ENCODE results near the gene PBX2. TPM values are rescaled to one million over a fixed set of nuclear protein-coding genes. Genes with fewer than 3 reads are reported as not detected.

Gene PBX2
- total RNA-seq, 1 donor, result 35.4 TPM

- DNase-seq (ENCODE audit: low read depth), result no peak
- H3K4me3 ChIP-seq (ENCODE audit: low read depth, low read length), result no peak overlapping the region
- no peak for TF ChIP-seq CTCF (IDR thresholded peaks at IDR 0.05; ENCODE audit: insufficient read depth, low read depth, low read length)
These were observed 13.6 kb upstream of the PBX2 start for GRCh38 chr6:32203426-32204267.

DNA sequence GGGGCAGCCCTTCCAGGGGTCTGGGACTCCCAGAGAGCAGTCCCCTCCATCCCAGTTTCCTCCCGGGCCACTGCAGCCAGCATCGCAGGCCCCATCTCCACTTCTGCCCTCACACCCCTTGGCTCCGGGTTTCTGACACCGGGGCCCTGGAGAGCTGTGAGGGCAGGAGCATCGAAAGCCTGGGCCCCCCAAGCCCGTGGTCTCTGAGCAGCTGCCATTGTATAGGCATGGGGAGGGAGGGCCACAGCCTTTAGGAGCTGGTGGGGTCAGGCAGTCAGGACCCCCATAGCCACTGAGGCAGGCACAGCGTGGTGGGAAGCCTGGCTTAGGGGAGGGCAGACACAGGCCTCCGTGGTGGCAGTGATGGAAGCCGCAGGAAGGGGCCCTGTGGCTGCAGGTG, 12.2 kb upstream of the PBX2 start:
- no peak overlapping the region for H3K4me3 ChIP-seq (ENCODE audit: low read depth, low read length)
- no peak for DNase-seq (ENCODE audit: low read depth)
- no peak for TF ChIP-seq CTCF (IDR thresholded peaks at IDR 0.05; ENCODE audit: insufficient read depth, low read depth, low read length)

DNA sequence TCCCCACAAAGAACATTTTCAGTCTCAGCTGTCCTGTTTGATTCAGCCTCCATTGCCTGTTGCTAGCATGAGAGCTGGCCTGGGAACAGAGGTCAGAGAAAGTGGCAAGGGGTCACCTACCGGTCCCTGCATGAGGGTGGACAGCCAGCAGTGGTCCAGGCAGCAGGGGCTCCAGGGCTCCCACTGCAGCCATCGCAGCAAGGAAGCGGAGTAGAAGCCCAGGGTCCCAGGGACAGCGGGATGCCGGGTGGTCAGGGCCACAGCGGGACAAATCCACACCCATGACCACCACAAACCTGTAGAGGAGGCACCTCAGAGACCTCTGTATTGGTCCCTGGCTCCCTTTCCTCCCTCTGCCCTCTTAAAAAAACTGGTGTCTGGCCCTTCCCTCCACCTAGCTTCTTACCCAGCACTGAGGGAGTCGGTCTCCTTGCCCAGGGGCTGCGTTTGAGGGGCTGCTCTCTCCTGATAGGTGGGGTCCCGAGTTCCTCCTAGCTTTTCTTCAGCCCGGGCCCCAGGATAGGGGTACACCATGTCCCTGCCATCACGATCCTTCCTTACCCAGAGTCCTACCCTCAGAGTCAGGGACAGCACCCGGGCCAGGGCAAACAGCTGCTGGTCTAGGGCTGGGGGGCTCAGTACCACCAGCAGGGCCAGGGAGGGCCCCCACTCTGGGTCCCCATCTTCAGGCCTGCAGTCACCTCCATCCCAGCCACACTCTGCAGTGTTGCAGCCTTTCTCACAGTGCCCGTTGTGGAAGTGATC, 10.9 kb upstream of the PBX2 start:
- DNase-seq (ENCODE audit: low read depth), result no peak
- no peak for TF ChIP-seq CTCF (IDR thresholded peaks at IDR 0.05; ENCODE audit: insufficient read depth, low read depth, low read length)
- no peak overlapping the region for H3K4me3 ChIP-seq (ENCODE audit: low read depth, low read length)

DNA sequence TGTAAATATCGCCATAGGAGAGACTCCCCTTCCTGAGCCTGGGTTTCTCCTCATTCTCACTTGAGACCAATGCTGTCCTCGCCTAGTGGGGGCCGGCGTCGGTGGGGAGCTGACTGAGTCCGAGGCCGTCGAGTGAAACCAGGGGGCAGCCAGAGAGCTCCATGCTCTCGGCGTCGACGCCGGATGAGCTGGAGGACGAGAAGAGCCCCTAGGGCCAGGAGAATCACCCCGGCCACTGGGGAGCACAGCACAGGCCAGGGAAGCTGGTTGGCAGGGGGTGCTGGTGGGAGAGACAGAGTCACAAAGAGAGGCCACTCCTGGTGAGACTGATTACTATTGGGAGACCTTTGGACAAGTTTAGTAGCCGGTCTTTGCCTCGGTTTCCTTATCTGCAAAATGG, 8.9 kb upstream of the PBX2 start:
- no peak for TF ChIP-seq CTCF (IDR thresholded peaks at IDR 0.05; ENCODE audit: insufficient read depth, low read depth, low read length)
- no peak overlapping the region for H3K4me3 ChIP-seq (ENCODE audit: low read depth, low read length)
- DNase-seq (ENCODE audit: low read depth), result no peak

DNA sequence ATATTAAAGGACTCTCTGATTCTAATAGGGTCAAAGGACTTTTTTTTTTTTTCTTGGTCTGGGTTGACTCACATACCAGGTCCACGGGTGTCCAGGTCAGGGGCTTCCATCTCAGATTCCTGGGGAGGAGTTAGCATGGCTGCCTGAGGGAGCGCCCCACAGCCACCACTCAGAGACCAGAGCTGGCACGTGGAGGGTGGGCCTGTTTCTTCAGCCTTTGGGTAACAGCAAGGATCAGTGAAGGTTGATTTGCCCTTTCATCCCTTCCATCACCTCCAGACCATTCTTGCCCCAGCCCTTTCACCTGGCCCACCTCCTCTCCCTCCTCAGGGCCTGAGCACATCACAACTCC, 8.3 kb upstream of the PBX2 start:
- no peak overlapping the region for H3K4me3 ChIP-seq (ENCODE audit: low read depth, low read length)
- no peak for DNase-seq (ENCODE audit: low read depth)
- TF ChIP-seq CTCF (IDR thresholded peaks at IDR 0.05; ENCODE audit: insufficient read depth, low read depth, low read length), result no peak

- TF ChIP-seq CTCF (IDR thresholded peaks at IDR 0.05; ENCODE audit: insufficient read depth, low read depth, low read length), result no peak
- DNase-seq (ENCODE audit: low read depth), result peak; percentile 21
- peak overlapping the region; percentile 96 for H3K4me3 ChIP-seq (ENCODE audit: low read depth, low read length)
These were observed 6.9 kb upstream of the PBX2 start for GRCh38 chr6:32196682-32197616.
